RWPE1 (cell line): Measurements from ENCODE around the gene PATJ.
"Not testable (repeated sequence)": the region's sequence is repeated elsewhere in the genome, so short reads cannot be mapped to it uniquely, and the experiment has no call there.

Experiments used
- CTCF ChIA-PET: fragments of 350-600 bp; sonication (Branson Sonifier 250); formaldehyde crosslinking; extraction: SDS; loops from one replicate; lab custom pipeline; 2021; lab: Yijun Ruan, JAX
- POLR2A ChIA-PET: fragments of 400-600 bp; formaldehyde crosslinking; extraction: SDS; loops from one replicate; lab custom pipeline; 2020; ENCODE audit warnings: antibody characterized with exemption; ENCODE audit not compliant: low non-redundant PET; lab: Yijun Ruan, JAX
- DNase-seq: peaks from one replicate; pipeline ENCODE4 v3.0.0; 2012; ENCODE audit warnings: low spot score
- H3K27ac ChIP-seq: fragments of 450-650 bp; 2 replicates; pipeline ENCODE4 v1.5.1; 2017
- CTCF ChIP-seq: fragments of 450-650 bp; conservative IDR thresholded peaks from 2 replicates; pipeline ENCODE4 v1.5.1; 2017; ENCODE audit warnings: low read depth, mild to moderate bottlenecking

The PATJ gene

GRCh38 chr1:61872206-61872605 is 129.9 kb downstream of the PATJ start:
- H3K27ac ChIP-seq = no peak overlapping the region
- no peak for DNase-seq
- no peak for TF ChIP-seq CTCF
- ChIA-PET CTCF (no interaction called here), POLR2A (no interaction called here)

GRCh38 chr1:61873581-61873980 is 131.3 kb downstream of the PATJ start:
- no peak overlapping the region for H3K27ac ChIP-seq
- DNase-seq = no peak
- ChIA-PET CTCF (no interaction called here), POLR2A (no interaction called here)
- no peak for TF ChIP-seq CTCF

GRCh38 chr1:61873994-61874393 is 131.7 kb downstream of the PATJ start:
- CTCF ChIA-PET = no interaction called here
- DNase-seq = no peak
- no peak for TF ChIP-seq CTCF
- POLR2A ChIA-PET = no interaction called here
- no peak overlapping the region for H3K27ac ChIP-seq

GRCh38 chr1:61875198-61875597 is 132.9 kb downstream of the PATJ start:
- no peak overlapping the region for H3K27ac ChIP-seq
- POLR2A ChIA-PET = no interaction called here
- CTCF ChIA-PET = no interaction called here
- TF ChIP-seq CTCF = no peak
- DNase-seq = no peak

- CTCF ChIA-PET = interaction anchor here (0.6 kb wide), 1 partner anchor 125 kb away, joined by 3 read pairs; no protein-coding TSS in a partner anchor
- H3K27ac ChIP-seq, DNase-seq: not testable (repeated sequence)
- POLR2A ChIA-PET = interaction anchor here (0.5 kb wide), 1 partner anchor 242 kb away, joined by 5 read pairs; no protein-coding TSS in a partner anchor
Measured at GRCh38 chr1:61879887-61880474, 137.7 kb downstream of the PATJ start.

GRCh38 chr1:61887076-61887867 is 145.0 kb downstream of the PATJ start:
- DNase-seq = no peak
- no peak for TF ChIP-seq CTCF
- CTCF ChIA-PET = interaction anchor here (0.7 kb wide), 2 partner anchors 209 to 1013 kb away, joined by 3 read pairs; no protein-coding TSS in a partner anchor
- POLR2A ChIA-PET = no interaction called here
- no peak overlapping the region for H3K27ac ChIP-seq
